PFSK-1 (cell line): ENCODE results near the gene HBQ1. TPM values are rescaled to one million over a fixed set of nuclear protein-coding genes. Genes with fewer than 3 reads are reported as not detected.
A peak's percentile ranks its signal among the peaks of the same experiment; 100 is the strongest.

Source experiments
- FOXP2 ChIP-seq: optimal IDR thresholded peaks from 2 replicates; pipeline ENCODE3; 2011; ENCODE audit warnings: borderline replicate concordance, control low read depth, inconsistent platforms; ENCODE audit not compliant: insufficient read depth; ENCODE audit errors: extremely low read length, extremely low read depth
- POLR2AphosphoS5 ChIP-seq: IDR thresholded peaks from 2 replicates; pipeline ENCODE4 v1.6.1; 2012; ENCODE audit warnings: low read depth, mild to moderate bottlenecking, control low read depth, low read length, moderate library complexity
- REST ChIP-seq, 2 experiments: IDR thresholded peaks; 2 replicates each; pipeline versions ENCODE4 v1.6.1 to v1.8.0; 2011 to 2012; ENCODE audit warnings: low read depth in 2 of 2, low read length in 2 of 2, control low read depth in 1 of 2, inconsistent platforms in 1 of 2, mild to moderate bottlenecking in 1 of 2, moderate library complexity in 1 of 2; ENCODE audit not compliant: insufficient read depth in 1 of 2
- SIN3A ChIP-seq: IDR thresholded peaks from 2 replicates; pipeline ENCODE4 v1.6.1; 2012; ENCODE audit warnings: mild to moderate bottlenecking, low read length, moderate library complexity, borderline replicate concordance; ENCODE audit not compliant: insufficient read depth
- TAF1 ChIP-seq: IDR thresholded peaks from 2 replicates; pipeline ENCODE4 v1.6.1; 2012; ENCODE audit warnings: low read length, control low read depth, borderline replicate concordance; ENCODE audit not compliant: insufficient read depth
- polyA plus RNA-seq: library from polyadenylated mRNA; unstranded; fragments of >200 nt; gene quantifications from one replicate; pipeline ENCODE4 v1.2.1, GENCODE V29; 2012; ENCODE audit warnings: low read depth, missing spikeins; ENCODE audit not compliant: insufficient read length

The HBQ1 gene
- 13.3 TPM for polyA plus RNA-seq

DNA sequence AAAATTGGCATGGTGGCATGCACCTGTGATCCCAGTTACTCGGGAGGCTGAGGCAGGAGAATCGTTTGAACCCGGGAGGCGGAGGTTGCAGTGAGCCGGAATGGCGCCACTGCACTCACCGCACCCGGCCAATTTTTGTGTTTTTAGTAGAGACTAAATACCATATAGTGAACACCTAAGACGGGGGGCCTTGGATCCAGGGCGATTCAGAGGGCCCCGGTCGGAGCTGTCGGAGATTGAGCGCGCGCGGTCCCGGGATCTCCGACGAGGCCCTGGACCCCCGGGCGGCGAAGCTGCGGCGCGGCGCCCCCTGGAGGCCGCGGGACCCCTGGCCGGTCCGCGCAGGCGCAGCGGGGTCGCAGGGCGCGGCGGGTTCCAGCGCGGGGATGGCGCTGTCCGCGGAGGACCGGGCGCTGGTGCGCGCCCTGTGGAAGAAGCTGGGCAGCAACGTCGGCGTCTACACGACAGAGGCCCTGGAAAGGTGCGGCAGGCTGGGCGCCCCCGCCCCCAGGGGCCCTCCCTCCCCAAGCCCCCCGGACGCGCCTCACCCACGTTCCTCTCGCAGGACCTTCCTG lies at the start of gene HBQ1:
HBQ1 (plus strand) TSS at position 359 of the 575 bp plus-strand sequence; CDS start at position 387, 28 bp downstream.
- TF ChIP-seq POLR2AphosphoS5 (no peak), REST (IDR thresholded peaks at IDR 0.05; ENCODE audit: insufficient read depth in 1 of 2, low read depth in 2 of 2, low read length in 2 of 2) (peak; percentile 27 to 76; a peak in 3 of 4 replicates)

DNA sequence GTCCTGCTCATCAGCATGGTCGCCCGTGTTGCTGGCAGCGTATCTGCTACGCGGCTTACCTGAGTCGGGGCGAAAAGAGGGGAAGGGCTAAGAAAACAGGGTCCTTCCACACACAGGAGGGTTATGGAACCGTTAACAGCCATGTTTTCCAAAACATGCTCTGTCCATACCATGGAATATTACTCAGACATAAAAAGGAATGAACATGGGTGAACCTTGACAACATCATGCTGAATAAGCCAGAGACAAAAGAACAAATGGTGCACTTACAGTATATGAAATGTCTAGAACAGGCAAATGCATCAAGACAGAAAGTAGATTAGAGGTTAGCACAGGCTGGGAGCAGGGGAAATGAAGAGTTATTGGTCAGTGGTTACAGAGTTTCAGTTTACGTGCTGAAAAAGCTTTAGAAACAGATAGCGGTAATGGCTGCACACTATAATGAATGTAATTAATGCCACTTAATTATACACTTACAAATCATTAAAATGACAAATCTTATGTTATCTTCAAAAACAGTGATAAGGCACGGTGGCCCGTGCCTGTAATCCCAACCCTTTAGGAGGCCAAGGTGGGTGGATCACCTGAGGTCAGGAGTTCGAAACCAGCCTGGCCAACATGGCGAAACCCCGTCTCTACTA lies 49.6 kb upstream of the HBQ1 start:
- TF ChIP-seq FOXP2 (no peak), SIN3A (no peak), POLR2AphosphoS5 (no peak), TAF1 (no peak), REST (IDR thresholded peaks at IDR 0.05; ENCODE audit: insufficient read depth in 1 of 2, low read depth in 2 of 2, low read length in 2 of 2) (no peak)

GRCh38 chr16:132120-132519 lies 48.1 kb upstream of the HBQ1 start:
- TF ChIP-seq FOXP2 (no peak), SIN3A (no peak), POLR2AphosphoS5 (no peak), TAF1 (no peak)

DNA sequence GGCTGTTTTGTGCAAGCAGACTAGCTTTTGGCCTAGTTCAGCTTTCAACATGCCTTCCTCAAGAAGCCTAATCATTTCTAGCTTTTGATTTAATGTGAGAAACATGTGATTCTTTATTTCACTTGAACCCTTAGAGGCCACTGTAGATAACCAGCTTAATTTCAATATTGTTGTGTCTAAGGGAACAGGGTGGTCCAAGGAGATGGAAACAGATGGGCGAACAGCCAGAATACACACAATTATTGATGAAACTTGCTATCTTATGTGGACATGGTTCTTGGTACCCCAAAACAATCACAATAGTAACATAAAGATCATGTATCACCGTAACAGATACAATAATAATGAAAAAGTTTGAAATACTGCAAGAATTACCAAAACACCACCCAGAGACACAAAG lies 46.5 kb upstream of the HBQ1 start:
- TF ChIP-seq FOXP2 (no peak), REST (IDR thresholded peaks at IDR 0.05; ENCODE audit: insufficient read depth in 1 of 2, low read depth in 2 of 2, low read length in 2 of 2) (no peak), TAF1 (no peak), POLR2AphosphoS5 (no peak), SIN3A (no peak)

DNA sequence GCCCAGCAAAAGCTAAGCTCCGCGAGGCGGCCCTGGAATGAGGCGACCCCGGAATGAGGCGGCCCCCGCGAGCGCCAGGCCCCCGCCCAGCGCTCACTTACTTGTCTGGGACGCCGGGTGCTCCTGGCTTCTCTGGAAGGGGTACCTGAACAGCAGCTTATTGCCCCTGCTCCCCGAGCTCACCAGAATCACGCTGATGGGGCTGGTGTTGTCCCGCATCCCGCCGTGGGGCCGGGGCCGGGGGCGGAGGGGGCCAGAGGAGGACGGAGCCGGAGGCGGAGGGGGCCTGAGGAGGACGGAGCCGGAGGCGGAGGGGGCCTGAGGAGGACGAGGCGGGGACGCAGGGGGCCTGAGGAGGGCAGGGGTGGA lies 42.2 kb upstream of the HBQ1 start:
- TF ChIP-seq SIN3A (no peak), POLR2AphosphoS5 (no peak), REST (IDR thresholded peaks at IDR 0.05; ENCODE audit: insufficient read depth in 1 of 2, low read depth in 2 of 2, low read length in 2 of 2) (no peak), FOXP2 (no peak), TAF1 (no peak)
